ENCODE measurements around the gene DCC.
"Not testable (repeated sequence)": the region's sequence is repeated elsewhere in the genome, so short reads cannot be mapped to it uniquely, and the experiment has no call there.

Gene DCC

DNA sequence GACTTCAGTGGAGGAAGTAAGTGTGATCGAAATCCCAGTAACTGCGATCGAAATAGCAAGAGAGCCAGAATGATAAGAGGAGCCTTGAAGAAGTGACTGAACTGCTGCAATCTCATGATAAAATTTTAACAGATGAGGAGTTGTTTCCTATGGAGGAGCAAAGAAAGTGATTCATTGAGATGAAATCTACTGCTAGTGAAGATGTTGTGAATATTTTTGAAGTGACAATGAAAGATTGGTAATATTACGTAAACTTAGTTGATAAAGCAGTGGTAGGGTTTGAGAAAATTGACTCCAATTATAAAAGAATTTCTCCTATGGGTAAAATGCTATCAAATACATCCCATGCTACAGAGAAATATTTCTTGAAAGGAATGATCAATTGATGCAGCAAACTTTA is 1103.8 kb downstream of the DCC start:
- CTCF ChIA-PET = no interaction called here

DNA sequence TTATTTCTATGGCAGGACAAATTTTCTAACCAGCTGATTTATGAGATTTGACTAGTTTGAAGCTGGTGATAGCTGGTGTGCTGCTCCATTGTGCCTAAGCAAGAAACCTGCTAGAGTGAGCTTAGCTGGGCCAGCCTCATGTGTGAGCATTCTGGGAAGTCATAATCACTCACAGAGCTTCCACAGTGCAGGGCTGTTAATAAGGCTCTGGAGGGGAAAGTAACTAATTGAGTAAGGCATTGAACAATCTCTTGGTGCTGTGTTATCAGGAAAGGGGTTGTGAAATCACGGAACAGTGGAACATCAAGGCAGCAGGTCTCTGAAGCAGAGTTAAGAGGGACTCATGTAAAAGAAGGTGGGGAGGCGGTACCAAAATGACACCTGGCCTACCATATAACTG is 1111.9 kb downstream of the DCC start:
- POLR2A ChIA-PET = no interaction called here
- CTCF ChIA-PET = interaction anchor here (1.0 kb wide), 1 partner anchor 11 kb away, joined by 3 read pairs; no protein-coding TSS in a partner anchor
- TF ChIP-seq, protein P1, sequence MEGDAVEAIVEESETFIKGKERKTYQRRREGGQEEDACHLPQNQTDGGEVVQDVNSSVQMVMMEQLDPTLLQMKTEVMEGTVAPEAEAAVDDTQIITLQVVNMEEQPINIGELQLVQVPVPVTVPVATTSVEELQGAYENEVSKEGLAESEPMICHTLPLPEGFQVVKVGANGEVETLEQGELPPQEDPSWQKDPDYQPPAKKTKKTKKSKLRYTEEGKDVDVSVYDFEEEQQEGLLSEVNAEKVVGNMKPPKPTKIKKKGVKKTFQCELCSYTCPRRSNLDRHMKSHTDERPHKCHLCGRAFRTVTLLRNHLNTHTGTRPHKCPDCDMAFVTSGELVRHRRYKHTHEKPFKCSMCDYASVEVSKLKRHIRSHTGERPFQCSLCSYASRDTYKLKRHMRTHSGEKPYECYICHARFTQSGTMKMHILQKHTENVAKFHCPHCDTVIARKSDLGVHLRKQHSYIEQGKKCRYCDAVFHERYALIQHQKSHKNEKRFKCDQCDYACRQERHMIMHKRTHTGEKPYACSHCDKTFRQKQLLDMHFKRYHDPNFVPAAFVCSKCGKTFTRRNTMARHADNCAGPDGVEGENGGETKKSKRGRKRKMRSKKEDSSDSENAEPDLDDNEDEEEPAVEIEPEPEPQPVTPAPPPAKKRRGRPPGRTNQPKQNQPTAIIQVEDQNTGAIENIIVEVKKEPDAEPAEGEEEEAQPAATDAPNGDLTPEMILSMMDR (IDR thresholded peaks at IDR 0.05; ENCODE audit: control extremely low read depth, extremely low read depth, low read depth, missing control alignments) = no peak
- DNase-seq (ENCODE audit: extremely low spot score) = no peak

More for the DNA sequence above, 1103.8 kb downstream of the DCC start:
- POLR2A ChIA-PET = no interaction called here
- DNase-seq (ENCODE audit: extremely low spot score) = no peak
- TF ChIP-seq, protein P1 (IDR thresholded peaks at IDR 0.05; ENCODE audit: control extremely low read depth, extremely low read depth, low read depth, missing control alignments) = no peak

DNA sequence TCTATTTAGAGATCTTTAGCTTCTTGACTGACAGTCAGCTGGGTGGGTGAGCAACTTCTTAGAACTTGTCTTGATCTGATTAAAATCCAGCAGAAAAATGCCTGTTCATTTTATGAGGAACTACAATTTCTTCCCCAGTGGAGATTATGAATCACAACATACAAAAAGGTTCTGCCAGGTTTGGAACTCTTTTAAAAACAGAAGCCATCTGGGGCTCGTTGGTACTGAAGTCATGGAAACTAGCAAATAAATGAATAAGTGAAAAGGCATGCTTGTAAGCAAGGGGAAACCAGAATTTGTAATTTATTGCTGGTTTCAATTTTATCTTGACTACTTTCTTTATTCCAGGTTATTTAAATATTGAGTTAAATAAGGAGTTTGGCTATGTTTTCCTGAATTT is 1117.1 kb downstream of the DCC start:
- DNase-seq (ENCODE audit: extremely low spot score) = no peak
- TF ChIP-seq, protein P1 (IDR thresholded peaks at IDR 0.05; ENCODE audit: control extremely low read depth, extremely low read depth, low read depth, missing control alignments) = no peak
- POLR2A ChIA-PET = no interaction called here
- CTCF ChIA-PET = no interaction called here

DNA sequence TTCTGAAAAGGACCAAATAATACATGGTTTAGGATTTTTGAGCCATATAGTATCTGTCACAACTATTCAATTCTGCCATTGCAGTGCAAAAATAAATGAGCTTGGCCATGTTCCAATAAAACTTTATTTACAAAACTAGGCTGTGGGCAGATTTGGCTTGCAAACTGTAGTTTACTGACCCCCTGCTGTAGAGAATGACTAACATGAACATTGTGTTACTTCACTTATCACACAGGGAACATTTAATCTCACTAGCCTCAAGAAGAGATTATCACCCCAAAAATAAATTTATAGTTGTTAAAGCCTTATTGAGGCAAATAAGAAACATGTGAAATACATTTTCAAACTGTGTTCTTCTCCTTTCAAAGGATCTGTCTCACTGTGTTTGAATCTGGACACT is 1118.3 kb downstream of the DCC start:
- no peak for DNase-seq (ENCODE audit: extremely low spot score)
- ChIA-PET POLR2A (no interaction called here), CTCF (interaction anchor here (1.1 kb wide), 1 partner anchor 10 kb away, joined by 4 read pairs; no protein-coding TSS in a partner anchor)
- TF ChIP-seq, protein P1 (IDR thresholded peaks at IDR 0.05; ENCODE audit: control extremely low read depth, extremely low read depth, low read depth, missing control alignments) = no peak

DNA sequence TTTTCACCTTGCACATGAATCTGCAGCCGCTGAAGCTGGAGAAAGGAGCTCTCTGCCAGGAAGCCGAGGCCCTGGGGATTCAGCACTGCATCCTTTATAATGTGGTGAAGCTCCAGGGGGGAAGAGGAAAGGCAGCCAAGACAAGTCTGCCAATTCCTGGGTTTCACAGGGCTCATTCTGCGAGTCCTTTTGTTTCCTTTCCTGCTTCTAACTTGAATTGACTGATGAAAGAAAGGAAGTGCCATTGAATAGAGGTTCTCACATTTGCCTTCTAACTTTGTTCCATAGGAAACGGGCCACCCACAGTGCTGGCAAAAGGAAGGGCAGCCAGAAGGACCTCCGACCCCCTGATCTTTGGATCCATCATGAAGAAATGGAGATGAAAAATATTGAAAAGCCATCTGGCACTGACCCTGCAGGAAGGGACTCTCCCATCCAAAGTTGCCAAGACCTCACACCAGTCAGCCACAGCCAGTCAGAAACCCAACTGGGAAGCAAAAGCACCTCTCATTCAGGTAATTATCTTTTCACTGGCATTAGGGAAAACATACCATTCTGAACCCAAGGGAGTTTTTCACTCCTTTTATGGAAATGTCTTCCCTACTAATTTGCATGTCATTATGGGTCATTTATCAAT is 1119.1 kb downstream of the DCC start:
- CTCF ChIA-PET = interaction anchor here (1.1 kb wide), 1 partner anchor 9 kb away, joined by 4 read pairs; no protein-coding TSS in a partner anchor
- no peak for DNase-seq (ENCODE audit: extremely low spot score)
- POLR2A ChIA-PET = no interaction called here

DNA sequence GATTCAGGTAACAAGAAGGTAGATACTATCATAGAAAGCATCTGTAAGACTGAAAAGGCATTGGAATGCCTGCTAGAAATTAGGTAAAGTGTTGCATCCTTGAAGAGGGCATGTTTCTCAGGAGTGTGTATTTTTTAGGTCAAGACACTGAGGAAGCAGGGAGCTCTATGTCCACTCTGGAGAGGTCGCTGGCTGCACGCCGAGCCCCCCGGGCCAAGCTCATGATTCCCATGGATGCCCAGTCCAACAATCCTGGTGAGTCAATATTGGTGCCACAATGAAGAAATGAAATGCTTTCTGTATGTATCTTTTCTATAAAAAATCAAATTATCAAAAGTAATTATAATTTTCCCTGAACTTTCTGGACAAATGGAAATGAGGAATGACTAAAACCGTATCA is 1127.8 kb downstream of the DCC start:
- DNase-seq (ENCODE audit: extremely low spot score) = no peak
- ChIA-PET POLR2A (no interaction called here), CTCF (interaction anchor here (1.4 kb wide), 1 partner anchor 9 kb away, joined by 4 read pairs; no protein-coding TSS in a partner anchor)
- TF ChIP-seq, protein P1 (IDR thresholded peaks at IDR 0.05; ENCODE audit: control extremely low read depth, extremely low read depth, low read depth, missing control alignments) = no peak

More for the DNA sequence above, 1119.1 kb downstream of the DCC start:
- TF ChIP-seq, protein P1 (IDR thresholded peaks at IDR 0.05; ENCODE audit: control extremely low read depth, extremely low read depth, low read depth, missing control alignments) = no peak

DNA sequence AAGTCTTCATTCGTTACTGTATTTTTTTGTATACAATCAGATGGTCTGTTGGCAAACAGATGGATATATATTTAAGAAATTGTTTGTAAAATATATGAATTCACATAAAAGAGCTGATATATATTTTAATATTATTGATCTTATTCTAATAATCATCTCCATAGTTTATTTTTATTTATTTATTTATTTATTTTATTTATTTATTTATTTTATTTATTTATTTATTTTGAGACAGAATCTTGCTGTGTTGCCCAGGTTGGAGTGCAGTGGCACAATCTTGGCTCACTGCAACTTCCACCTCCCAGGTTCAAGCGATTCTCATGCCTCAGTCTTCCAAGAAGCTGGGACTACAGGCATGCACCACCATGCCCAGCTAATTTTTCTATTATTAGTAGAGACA is 1128.2 kb downstream of the DCC start:
- POLR2A ChIA-PET; DNase-seq (ENCODE audit: extremely low spot score): not testable (repeated sequence)
- CTCF ChIA-PET = interaction anchor here (1.0 to 1.6 kb wide), 4 partner anchors 9 to 627 kb away, joined by 3 to 4 read pairs (median 4); no protein-coding TSS in a partner anchor

All from GM10248 (cell line).